ENCODE measurements around the gene DOK5. TPM values are rescaled to one million over a fixed set of nuclear protein-coding genes. Genes with fewer than 3 reads are reported as not detected.

DOK5 gene
- total RNA-seq, 2 experiments from 2014 or later = not detected

GRCh38 chr20:54629632-54630031 is 154.2 kb downstream of the DOK5 start:
- no peak for ATAC-seq (ENCODE audit: poor library complexity)
- peaks cover 0 to 2% of the 10 kb centered on the region in 2 experiments for H3K27me3 ChIP-seq (ENCODE audit: control insufficient read depth in 1 of 2, insufficient read depth in 2 of 2, low read length in 2 of 2)
- Mint-ChIP-seq H3K27me3 (peaks cover 6% of the 10 kb centered on the region), H3K4me1 (ENCODE audit: low read depth) (no peaks in the 10 kb centered on the region), H3K9me3 (no peaks in the 10 kb centered on the region), H3K4me3 (no peak overlapping the region), H3K27ac (no peak overlapping the region), H3K36me3 (ENCODE audit: low read depth) (no peaks in the 10 kb centered on the region)
- no peak for TF ChIP-seq CTCF (IDR thresholded peaks at IDR 0.05)
- DNase-seq = no peak
- no peaks in the 10 kb centered on the region for H3K4me1 ChIP-seq (ENCODE audit: insufficient read depth, low read length)
- ChIA-PET CTCF (no interaction called here), POLR2A (no interaction called here)
- H3K36me3 ChIP-seq (ENCODE audit: insufficient read depth, low read length) = no peaks in the 10 kb centered on the region
- no peak overlapping the region for H3K27ac ChIP-seq (ENCODE audit: low read depth in 1 of 2, low read length in 2 of 2)
- intact Hi-C loops (cut with DNase I, micrococcal nuclease) = no loop called here
- no peak overlapping the region for H3K4me3 ChIP-seq (ENCODE audit: low read length)
- no peaks in the 10 kb centered on the region for H3K9me3 ChIP-seq (ENCODE audit: control insufficient read depth in 1 of 2, insufficient read depth in 1 of 2, low read length in 2 of 2)

- intact Hi-C loops (cut with DNase I, micrococcal nuclease) = no loop called here
- Histone ChIP-seq H3K4me1 (ENCODE audit: insufficient read depth, low read length) (no peaks in the 10 kb centered on the region), H3K9me3 (ENCODE audit: control insufficient read depth in 1 of 2, insufficient read depth in 1 of 2, low read length in 2 of 2) (no peaks in the 10 kb centered on the region), H3K27me3 (ENCODE audit: control insufficient read depth in 1 of 2, insufficient read depth in 2 of 2, low read length in 2 of 2) (peaks cover 0 to 2% of the 10 kb centered on the region in 2 experiments), H3K4me3 (ENCODE audit: low read length) (no peak overlapping the region), H3K27ac (ENCODE audit: low read depth in 1 of 2, low read length in 2 of 2) (no peak overlapping the region), H3K36me3 (ENCODE audit: insufficient read depth, low read length) (no peaks in the 10 kb centered on the region)
- no peaks in the 10 kb centered on the region for H3K4me1 Mint-ChIP-seq (ENCODE audit: low read depth)
- no peaks in the 10 kb centered on the region for H3K36me3 Mint-ChIP-seq (ENCODE audit: low read depth)
- peaks cover 4% of the 10 kb centered on the region for H3K27me3 Mint-ChIP-seq
- no peak overlapping the region for H3K4me3 Mint-ChIP-seq
- no peaks in the 10 kb centered on the region for H3K9me3 Mint-ChIP-seq
- no peak for TF ChIP-seq CTCF (IDR thresholded peaks at IDR 0.05)
- ChIA-PET POLR2A (no interaction called here), CTCF (no interaction called here)
- no peak overlapping the region for H3K27ac Mint-ChIP-seq
- DNase-seq (no peak), ATAC-seq (ENCODE audit: poor library complexity) (no peak)
Observed at GRCh38 chr20:54630582-54630981, 155.2 kb downstream of the DOK5 start.

GRCh38 chr20:54631059-54631458 is 155.7 kb downstream of the DOK5 start:
- intact Hi-C loops (cut with DNase I, micrococcal nuclease) = no loop called here
- Histone ChIP-seq H3K27me3 (ENCODE audit: control insufficient read depth in 1 of 2, insufficient read depth in 2 of 2, low read length in 2 of 2) (peaks cover 0 to 1% of the 10 kb centered on the region in 2 experiments), H3K36me3 (ENCODE audit: insufficient read depth, low read length) (no peaks in the 10 kb centered on the region), H3K4me3 (ENCODE audit: low read length) (no peak overlapping the region), H3K27ac (ENCODE audit: low read depth in 1 of 2, low read length in 2 of 2) (no peak overlapping the region), H3K4me1 (ENCODE audit: insufficient read depth, low read length) (no peaks in the 10 kb centered on the region), H3K9me3 (ENCODE audit: control insufficient read depth in 1 of 2, insufficient read depth in 1 of 2, low read length in 2 of 2) (no peaks in the 10 kb centered on the region)
- ChIA-PET POLR2A (no interaction called here), CTCF (no interaction called here)
- no peak overlapping the region for H3K4me3 Mint-ChIP-seq
- H3K36me3 Mint-ChIP-seq (ENCODE audit: low read depth) = no peaks in the 10 kb centered on the region
- no peak for DNase-seq
- no peaks in the 10 kb centered on the region for H3K9me3 Mint-ChIP-seq
- H3K27me3 Mint-ChIP-seq = no peaks in the 10 kb centered on the region
- no peak for ATAC-seq (ENCODE audit: poor library complexity)
- no peak overlapping the region for H3K27ac Mint-ChIP-seq
- no peak for TF ChIP-seq CTCF (IDR thresholded peaks at IDR 0.05)
- H3K4me1 Mint-ChIP-seq (ENCODE audit: low read depth) = no peaks in the 10 kb centered on the region
